Activated CD4-positive, CD25-positive, alpha-beta regulatory T cell (primary cell): ENCODE data around the gene EPHB1.
"Not testable (repeated sequence)": the region's sequence is repeated elsewhere in the genome, so short reads cannot be mapped to it uniquely, and the experiment has no call there.

Source experiments
- DNase-seq, 4 experiments: peaks; one replicate each; lab custom pipeline; 2025; lab: John Stamatoyannopoulos, UW

Gene EPHB1

DNA sequence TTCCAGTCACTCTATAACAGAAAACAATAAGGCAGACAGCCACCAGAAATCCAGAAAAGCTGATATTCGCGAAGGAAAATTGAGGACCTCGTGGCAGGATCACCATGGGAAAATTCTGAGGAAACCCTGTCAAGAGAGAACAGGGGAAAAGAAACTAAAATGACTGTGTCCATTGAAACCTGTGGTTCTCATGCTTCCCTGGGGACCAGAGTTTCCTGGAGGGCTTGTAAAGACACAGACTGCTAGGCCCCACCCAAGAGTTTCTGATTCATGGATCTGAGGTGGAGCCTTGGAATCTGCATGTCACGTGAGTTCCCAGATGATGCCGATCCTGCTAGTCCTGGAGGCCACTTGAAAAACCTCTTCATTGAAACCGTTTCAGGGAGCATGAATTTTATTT, 420.5 kb downstream of the EPHB1 start:
- no peak for DNase-seq

DNA sequence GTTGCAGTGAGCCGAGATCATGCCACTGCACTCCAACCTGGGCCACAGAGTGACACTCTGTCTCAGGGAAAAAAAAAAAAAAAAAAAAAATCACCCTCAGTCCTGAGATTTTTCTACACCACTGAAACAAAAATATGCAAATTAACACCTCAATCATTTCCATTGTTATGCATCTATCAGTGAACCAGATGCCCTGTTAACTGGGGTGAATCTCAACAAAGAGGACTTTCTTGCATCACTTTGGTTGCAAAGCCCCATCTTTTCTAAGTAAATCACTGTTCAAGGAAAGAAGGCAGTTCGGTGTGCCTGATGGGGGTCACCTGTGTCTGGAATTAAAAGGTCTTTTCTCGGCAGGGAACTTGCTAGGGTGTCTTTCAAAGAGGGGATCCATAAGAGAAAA, 421.6 kb downstream of the EPHB1 start:
- DNase-seq: no peak

DNA sequence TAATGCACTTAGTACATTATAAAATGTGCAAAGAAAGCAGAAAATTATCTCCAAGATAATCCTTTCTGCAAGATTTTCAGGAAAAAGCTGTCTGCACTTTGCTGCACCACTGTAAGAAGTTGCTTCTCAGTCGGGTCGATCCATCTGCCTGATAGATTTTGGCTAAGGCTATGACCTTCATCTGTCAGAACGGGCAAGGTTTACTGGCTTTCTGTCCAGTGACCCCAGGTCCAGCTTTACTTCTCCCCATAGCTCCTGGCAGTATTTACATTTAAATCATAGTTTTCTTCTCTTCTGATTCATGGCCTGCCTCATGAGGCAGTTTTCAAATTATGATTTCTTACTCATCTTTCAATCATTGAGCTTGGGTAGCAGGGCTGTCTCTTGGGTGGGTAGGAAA, 422.7 kb downstream of the EPHB1 start:
- DNase-seq: no peak

DNA sequence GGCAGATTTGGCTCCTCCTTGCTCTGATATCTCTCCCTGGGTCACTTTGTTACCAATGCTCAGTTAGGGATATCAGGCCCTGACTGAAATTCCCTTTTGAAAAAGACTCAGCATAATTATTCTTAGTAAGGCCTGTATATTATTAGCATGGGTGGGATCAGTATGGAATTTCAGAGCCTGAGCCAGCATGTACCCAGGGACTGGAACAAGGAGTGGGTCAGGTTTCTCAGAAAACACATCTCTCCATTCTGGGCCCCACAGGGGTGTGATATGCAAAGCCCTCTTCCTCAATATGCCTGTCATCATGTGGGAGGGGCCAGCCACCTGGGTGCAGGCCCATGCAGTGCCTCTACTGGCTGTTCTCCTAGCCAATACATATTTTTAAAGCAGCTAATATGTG, 423.2 kb downstream of the EPHB1 start:
- no peak for DNase-seq

DNA sequence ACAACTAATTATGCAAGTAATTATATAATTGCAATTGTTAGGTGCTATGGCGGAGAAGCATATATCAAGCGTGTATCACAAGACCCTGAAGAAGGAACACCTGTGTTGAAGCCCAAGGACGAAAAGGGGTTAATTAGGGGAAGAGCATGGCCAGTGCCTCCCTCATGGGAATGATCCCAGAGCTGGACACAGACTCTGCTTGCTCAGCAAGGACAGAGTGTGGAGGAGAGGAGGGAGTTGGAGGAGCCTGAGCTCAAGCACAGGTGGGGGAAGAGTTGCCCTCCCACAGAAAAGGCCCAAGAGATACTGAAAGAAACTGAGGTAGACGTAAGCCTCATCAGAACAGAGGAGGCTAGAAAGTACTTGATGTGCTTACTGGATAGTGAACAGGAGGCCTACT, 423.7 kb downstream of the EPHB1 start:
- no peak for DNase-seq

DNA sequence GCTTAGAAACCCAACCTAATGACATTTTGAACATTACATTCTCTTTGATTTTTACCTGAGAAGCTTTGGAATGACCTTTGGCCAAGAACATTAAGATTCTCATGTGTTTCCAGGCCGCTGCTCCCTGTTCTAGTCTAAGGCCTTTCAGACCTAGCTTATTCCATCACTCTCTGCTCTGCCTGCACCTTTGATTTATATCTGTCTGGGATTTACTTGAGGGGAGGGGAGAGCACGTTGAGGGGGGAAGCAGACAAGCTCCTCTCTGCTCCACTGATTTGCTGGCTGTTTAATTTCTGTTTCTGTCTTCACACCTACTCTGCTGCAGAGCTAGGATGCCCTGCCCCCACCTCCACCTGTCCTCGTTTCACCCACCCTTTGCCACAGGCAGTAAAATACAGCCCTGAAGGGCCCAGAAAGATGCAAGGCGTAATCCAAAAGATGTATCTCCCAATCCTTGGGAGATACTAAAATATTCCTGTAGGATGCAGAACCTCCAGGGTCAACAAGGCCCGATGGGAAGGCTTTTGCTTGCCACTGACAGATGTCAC, 429.8 kb downstream of the EPHB1 start:
- DNase-seq: no peak

DNA sequence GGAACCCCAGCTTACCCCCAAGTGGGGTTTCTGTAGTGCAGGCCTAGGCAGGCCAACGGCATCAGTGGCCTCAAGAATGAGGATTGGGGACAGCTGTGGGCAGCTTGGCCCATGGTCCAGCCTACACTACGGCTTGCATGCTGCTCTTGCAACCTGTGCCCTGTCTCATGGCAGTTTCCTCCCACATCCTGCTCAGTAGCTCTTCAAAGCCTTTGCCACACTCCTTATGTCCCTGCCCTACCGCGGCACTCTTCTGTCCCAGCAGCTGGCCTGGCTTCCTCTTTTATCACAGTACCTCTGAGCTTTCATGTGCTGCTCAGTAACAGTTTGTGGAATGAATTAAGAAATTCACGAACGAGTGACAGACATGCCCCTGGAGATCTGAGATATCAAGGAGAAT, 431.0 kb downstream of the EPHB1 start:
- no peak for DNase-seq

DNA sequence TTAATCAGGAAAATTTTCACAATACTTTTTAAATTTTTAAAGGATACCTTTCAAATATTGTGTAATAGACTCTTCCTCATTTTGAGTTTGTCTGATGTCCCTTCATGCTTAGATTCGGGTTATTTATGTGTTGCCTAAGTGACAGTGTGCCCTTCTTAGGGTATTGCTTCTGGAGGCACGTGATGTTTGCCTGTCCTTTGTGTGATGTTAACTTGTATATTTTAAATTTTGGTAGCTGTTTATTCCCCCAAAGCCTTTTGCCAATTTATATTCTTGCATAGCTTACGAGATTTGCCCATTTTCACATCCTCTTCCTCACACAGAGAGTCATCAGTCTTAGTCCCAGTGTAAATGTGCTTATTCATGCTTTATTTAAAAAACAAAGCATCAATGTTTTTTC, 433.1 kb downstream of the EPHB1 start:
- DNase-seq: no peak

DNA sequence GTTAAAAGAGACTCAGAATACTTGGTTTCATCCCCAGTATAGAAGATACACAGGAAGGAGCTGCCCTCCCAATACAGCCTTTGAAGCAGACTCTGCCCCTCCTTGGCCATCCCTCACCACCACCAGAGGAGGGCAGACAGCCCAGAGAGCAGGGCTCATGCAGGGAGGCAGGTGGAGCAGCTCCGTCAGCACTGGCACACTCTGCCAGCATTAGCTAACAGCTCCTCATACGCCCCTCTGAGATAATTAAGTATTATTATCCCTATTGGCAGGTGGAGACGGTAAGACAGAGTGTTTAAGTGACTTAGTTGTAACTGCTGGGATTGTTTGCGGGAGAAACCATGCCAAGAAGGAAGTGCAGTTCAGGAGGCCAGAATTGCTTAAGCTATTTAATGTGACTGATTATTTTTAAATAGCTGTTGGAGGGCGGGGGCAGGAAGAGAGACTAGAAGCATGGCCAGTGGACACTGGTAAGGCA, 434.0 kb downstream of the EPHB1 start:
- DNase-seq: no peak

DNA sequence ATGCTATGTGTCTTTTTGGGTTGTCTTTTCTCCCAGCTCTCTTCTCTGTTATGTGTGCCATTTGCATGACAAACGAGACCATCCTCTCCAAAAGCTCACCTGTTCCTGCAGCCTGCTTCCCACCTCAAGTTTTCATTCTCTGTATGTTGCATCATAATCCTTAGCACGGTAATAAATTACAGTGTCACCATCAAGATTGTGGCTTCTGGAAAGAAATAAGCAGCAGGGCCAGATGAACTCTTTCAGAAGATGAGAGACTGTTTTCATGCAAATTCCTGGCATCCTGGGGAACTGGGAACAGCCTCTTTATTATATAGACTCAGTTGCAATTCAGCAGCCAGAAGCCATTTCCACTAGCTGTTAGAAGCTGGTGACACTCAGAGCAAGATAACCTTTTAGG, 436.7 kb downstream of the EPHB1 start:
- no peak for DNase-seq

DNA sequence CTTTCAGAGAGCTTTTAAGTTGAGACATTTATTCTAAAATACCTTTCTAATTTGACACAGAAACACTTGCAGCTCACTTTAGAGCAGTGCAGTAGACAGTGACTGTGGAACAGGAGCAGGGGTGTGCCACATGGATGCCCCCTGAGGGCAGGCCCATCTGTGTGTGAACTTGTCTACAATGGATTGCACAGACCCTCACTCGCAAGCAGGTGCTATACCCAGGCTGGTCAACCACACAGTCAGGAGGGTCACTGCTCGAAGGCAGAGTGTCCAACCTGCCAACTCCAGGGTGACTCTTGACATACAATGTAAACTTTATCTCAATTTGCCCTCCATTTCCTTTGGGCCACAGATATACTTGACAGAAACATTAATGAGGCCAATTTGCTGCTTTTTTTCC, 437.2 kb downstream of the EPHB1 start:
- DNase-seq: no peak

DNA sequence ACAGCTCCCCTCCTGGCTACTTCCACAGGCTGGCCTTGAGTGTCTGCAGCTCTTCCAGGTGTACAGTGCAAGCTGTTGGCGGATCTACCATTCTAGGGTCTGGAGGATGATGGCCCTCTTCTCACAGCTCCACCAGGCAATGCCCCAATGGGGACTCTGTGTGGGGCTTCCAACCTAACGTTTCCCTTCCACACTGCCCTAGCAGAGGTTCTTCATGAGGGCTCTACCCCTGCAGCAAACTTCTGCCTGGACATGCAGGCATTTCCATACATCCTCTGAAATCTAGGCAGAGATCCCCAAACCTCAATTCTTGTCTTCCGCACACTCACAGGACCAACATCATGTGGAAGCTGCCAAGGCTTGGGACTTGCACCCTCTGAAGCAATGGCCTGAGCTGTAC, 438.4 kb downstream of the EPHB1 start:
- DNase-seq: not testable (repeated sequence)

DNA sequence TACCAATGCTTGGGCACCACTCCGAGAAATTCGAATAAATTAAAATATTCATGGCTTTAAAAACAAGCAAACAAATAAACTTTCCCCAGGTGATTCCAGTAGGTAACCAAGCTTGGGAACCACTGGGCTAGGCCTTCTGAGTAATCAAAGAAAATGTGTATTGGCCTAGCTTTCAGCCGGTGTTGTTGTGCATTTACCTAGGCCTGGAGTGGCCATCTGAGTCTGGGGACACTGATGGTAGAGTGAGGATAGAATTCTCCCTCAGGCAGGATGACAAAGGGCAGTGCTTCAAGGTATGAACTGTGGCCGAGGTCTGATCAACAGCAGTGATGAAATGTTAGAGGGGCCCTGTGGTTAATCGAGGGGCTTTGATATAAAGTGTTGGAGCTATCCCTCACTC, 440.5 kb downstream of the EPHB1 start:
- no peak for DNase-seq

DNA sequence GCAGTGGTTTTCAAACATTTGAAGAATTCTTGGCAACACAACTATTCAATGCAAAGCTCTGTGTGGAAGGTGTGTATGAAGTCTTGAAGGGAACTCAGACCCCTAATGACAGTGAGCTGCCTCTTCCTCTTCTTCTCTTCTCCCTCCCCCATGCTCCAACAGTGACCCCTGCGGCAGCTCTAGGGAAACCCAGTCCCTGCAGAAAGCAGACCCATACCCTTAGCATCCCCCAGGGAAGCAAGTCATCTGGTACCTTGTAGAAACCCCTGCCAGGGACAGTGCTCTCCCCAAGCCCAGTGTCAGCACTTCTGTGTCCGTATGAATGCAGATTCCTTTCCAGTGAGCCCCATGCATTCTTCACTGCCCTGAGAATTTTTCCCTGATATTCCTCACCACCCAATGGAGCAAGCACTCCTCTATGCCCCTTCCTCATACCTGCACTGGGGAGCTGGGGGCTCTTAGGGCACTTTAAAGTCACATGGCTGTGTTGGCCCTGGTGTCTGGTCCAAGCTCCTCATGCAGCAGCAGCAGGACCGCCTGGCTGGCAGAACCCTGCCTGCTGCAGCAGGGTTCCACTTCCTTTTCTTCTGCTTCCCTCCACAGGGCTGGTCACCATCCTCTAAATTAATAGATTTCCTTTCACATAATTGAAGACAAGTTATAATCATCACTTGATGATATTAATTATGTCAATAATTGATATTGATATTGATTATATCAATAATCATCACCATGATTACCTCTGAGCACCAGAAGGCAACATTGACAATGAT, 442.5 kb downstream of the EPHB1 start:
- DNase-seq: no peak

DNA sequence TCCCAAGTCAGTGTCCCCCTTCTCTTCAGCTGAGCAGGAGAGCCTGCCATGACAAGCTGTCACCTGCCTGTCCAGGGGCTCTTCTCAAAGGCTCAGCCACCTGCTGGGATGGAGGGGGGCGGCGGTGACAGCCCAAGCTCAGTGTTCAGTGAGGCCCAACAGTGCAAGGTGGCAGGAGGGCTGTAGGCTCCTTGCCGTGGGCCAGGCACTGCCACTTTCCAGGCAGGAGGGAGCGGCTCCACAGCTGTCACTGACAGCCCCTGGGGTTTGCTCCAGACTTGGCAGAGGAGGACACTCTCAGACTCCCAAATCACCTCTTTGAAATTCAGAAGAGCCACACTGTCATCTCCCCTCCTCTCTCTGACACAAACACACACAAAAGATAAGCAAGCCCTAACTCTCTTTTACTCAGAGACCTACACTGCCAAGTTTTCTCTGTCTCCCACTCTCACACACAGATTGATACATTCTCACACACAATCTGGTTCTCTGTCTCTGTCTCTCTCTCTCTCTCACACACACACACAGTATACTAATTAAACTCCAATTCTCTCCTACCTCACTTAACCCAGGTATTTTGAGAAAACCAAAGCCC, 443.3 kb downstream of the EPHB1 start:
- DNase-seq: no peak

DNA sequence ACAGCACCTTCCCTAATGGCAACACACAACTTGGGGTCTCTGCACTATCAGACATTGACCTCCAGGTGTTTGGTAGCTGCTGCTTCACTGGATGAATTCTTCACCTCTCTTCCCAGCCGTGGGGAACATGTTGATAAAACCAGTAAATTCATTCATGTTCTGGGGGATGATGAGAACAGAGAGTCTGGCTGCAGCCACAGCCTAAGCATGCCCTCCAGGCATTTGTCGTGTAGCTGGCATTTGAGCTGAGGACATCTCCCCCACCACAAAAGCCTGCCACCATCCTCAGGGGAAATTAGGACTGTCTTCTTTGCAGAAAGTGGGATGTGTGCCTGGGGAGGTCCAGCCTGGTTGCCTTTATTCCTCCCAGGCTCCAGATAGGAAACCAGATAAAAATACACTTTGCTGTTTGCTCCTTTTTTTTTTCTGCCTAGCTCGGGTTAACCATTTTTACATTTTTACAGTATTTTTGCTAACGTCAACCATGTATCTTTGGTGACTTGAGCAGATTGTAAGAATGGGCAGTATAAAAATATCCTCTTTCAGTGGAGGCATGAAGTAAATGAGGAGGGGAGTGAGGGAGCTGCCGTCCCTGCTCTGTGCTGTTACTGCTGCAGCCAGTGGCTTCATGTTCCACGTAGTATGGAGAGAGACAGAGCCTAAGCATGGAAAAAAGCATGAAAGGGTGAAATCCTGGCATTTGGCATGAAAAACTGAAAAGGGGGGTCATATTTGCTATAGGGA, 444.0 kb downstream of the EPHB1 start:
- no peak for DNase-seq

DNA sequence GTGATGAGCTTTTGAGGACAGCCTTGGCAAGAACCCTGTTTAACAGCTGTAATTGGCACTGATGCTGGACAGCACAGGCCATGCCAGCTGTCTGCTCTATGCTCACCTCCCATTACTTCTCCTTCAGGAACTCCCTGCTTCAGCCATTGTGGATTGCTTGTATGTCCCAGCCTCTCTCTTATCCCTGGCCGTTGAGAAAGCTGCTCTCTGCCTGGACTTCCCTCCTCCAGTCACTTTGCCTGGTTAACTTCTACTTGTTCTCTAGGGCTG, 444.5 kb downstream of the EPHB1 start:
- no peak for DNase-seq

DNA sequence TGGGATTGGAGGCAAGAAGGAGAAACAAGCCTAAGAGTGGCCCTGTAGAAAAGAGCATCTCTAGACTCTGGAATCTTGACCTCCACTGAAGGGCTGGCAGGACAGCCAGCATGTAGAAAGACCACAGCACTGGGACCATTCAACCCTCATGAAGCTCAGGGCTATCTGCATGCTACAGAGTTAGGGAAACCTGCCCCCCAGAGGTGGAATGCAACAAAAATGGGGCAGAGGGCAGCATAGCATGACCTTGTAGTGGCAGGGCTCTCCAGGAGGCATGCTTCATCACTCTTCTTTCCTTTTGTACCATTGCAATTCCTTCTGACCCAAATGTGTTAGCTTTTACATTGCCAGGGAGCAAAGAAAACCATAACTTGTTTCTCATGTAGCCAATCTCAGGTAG, 445.4 kb downstream of the EPHB1 start:
- DNase-seq: no peak

DNA sequence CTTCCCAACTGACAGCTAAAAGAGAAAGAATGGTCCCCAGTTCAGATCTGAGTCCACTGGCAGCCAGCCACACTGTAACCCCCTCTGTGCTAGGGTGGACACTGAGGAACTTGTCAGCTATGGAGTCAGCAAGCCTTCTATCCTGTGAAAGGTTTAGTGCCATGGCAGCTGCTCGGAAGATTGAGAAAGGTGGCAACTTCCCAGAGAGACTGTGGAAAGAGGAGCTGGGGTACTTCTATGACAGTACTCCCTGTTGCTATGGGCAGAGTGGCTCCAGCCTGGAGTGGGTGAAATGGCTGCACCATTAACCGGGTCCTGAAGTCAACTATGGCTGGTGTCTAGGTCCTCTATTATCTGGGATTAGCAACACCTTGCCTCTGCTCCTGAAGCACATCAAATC, 447.2 kb downstream of the EPHB1 start:
- no peak for DNase-seq

DNA sequence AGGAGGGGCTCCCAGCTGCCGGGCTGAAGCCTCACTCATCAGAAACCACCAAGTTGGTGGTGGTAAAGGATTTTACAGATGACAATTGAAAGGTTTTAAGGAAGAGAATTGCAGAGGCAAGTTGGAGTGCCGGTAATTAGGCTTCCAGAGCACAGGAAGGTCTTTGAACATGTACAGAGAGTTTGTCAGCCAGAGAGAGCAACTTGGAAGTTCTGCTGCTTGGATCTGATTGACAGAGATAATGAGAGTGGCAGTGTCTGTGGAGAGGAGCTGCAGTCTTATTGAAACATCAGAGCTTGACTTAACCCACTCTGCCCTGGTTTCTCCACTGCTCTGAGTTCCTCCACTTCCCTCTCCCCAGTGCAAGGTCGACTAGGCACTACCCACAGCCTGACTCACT, 448.6 kb downstream of the EPHB1 start:
- DNase-seq: no peak

DNA sequence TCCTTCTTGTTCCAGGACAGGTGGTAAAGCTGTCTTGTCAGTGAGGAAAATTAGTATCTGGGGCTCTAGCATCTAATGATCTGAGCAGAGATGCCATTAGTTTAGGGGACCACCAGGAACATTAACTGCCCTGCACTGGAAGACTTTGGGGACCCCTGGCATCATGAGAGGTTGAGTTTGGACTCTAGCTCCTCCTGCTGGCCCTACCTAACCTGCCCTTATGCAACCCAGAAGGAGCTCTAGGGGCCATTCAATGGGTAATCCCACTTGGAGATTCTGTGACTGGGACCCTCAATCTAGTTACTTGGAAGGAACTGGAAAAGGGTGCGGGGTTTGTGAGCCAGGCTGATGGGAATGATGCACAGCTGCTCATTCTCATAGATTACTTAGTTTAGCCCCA, 451.0 kb downstream of the EPHB1 start:
- no peak for DNase-seq

DNA sequence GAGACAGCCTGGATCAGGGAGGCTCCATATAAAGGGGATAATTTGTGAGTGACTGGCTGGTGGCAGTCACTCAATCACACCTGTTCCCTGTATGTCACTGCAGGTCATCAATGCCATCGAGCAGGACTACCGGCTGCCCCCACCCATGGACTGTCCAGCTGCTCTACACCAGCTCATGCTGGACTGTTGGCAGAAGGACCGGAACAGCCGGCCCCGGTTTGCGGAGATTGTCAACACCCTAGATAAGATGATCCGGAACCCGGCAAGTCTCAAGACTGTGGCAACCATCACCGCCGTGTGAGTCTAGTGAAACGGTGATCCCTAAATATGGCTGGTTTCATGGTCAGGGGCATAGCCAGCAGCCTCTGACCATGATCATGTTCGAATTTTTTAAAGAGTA, 453.2 kb downstream of the EPHB1 start:
- no peak for DNase-seq

DNA sequence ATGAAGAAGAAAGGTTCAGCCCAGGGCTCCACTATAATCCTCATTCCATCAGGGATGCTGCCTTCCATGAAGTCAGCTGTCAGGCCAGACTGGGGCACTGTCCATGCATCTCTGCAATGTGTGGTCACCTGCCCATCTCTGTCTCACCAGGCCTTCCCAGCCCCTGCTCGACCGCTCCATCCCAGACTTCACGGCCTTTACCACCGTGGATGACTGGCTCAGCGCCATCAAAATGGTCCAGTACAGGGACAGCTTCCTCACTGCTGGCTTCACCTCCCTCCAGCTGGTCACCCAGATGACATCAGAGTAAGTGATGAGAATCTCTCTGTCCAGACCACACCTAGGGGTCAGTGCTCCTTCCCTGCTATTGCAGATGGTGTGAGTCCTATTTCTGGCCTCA, 454.1 kb downstream of the EPHB1 start:
- no peak for DNase-seq
